PC-9 (cell line): Measurements from ENCODE around the gene MAEA. TPM values are rescaled to one million over a fixed set of nuclear protein-coding genes. Genes with fewer than 3 reads are reported as not detected.

Experiments used
- BruUV-seq: library from RNA; stranded (reverse); fragments of 400-500 nt; replicated peaks from 2 replicates; lab custom pipeline; 2021; lab: Mats Ljungman, UMichigan
- CTCF ChIA-PET: fragments of 300-600 bp; sonication (Branson Sonifier 250); formaldehyde crosslinking; loops from one replicate; lab custom pipeline; 2022; ENCODE audit warnings: antibody characterized with exemption; lab: Charles Lee
- POLR2A ChIA-PET: fragments of 300-600 bp; sonication (Branson Sonifier 250); formaldehyde crosslinking; loops from one replicate; lab custom pipeline; 2022; ENCODE audit warnings: antibody characterized with exemption; ENCODE audit not compliant: unreplicated experiment; lab: Charles Lee
- DNase-seq, 2 experiments: peaks; one replicate each; pipeline versions ENCODE4 v3.0.0 to v3.0.0-alpha.2; 2015 to 2022; ENCODE audit warnings: mixed read lengths in 1 of 2
- H2AFZ ChIP-seq: fragments of 200-600 bp; sonication (generic); 2 replicates; pipeline ENCODE4 v1.8.1; 2017; ENCODE audit warnings: antibody characterized with exemption
- H3F3A ChIP-seq: fragments of 200-600 bp; sonication (generic); 2 replicates; pipeline ENCODE4 v1.8.1; 2017; ENCODE audit warnings: antibody characterized with exemption, mild to moderate bottlenecking, low read depth; ENCODE audit not compliant: insufficient read depth
- H3K27ac ChIP-seq: fragments of 200-600 bp; sonication (generic); 2 replicates; pipeline ENCODE4 v1.6.1; 2016; ENCODE audit warnings: mixed run types
- H3K27me3 ChIP-seq: fragments of 200-600 bp; sonication (generic); 2 replicates; pipeline ENCODE4 v1.6.1; 2016; ENCODE audit warnings: low read depth, mixed run types; ENCODE audit not compliant: insufficient read depth
- H3K36me3 ChIP-seq: fragments of 200-600 bp; sonication (generic); 2 replicates; pipeline ENCODE4 v1.6.1; 2016; ENCODE audit warnings: low read depth, mixed run types
- H3K4me1 ChIP-seq: fragments of 200-600 bp; sonication (generic); replicated peaks from 2 replicates; pipeline ENCODE4 v1.6.1; 2016; ENCODE audit warnings: mixed run types; ENCODE audit not compliant: insufficient read depth
- H3K4me2 ChIP-seq: fragments of 200-600 bp; sonication (generic); 2 replicates; pipeline ENCODE4 v1.6.1; 2017; ENCODE audit warnings: mixed run types
- H3K4me3 ChIP-seq: fragments of 200-600 bp; sonication (generic); 2 replicates; pipeline ENCODE4 v1.6.1; 2016; ENCODE audit warnings: mixed run types
- H3K79me2 ChIP-seq: fragments of 200-600 bp; sonication (generic); 2 replicates; pipeline ENCODE4 v1.6.1; 2017; ENCODE audit warnings: low read depth, mixed run types
- H3K9me2 ChIP-seq: fragments of 200-600 bp; sonication (generic); 2 replicates; pipeline ENCODE4 v1.8.1; 2017; ENCODE audit warnings: mild to moderate bottlenecking; ENCODE audit not compliant: insufficient read depth
- H3K9me3 ChIP-seq: fragments of 200-600 bp; sonication (generic); 2 replicates; pipeline ENCODE4 v1.8.1; 2016; ENCODE audit warnings: low read depth; ENCODE audit not compliant: insufficient read depth
- H4K20me1 ChIP-seq: fragments of 200-600 bp; sonication (generic); 2 replicates; pipeline ENCODE4 v1.8.1; 2017; ENCODE audit not compliant: insufficient read depth
- CTCF ChIP-seq: fragments of 200-600 bp; sonication (generic); conservative IDR thresholded peaks from 2 replicates; pipeline ENCODE4 v1.6.1; 2017; ENCODE audit warnings: mixed run types, antibody characterized with exemption, mild to moderate bottlenecking, moderate library complexity
- EZH2 ChIP-seq: fragments of 200-600 bp; sonication (generic); IDR thresholded peaks from 2 replicates; pipeline ENCODE4 v1.8.0; 2017; ENCODE audit warnings: antibody characterized with exemption, low read depth
- intact Hi-C: fragments of 100-400 bp; cut with micrococcal nuclease; formaldehyde crosslinking; loops from one replicate; pipeline ENCODE4 v1.10.0; 2022; ENCODE audit not compliant: unreplicated experiment
- total RNA-seq: library from RNA; stranded (reverse); gene quantifications from 2 replicates; pipeline ENCODE4 v1.2.3, GENCODE V29; 2021

The MAEA gene
- total RNA-seq, 1 experiment from 2014 or later = 79.4 TPM

GRCh38 chr4:1374706-1375045 lies 85.0 kb downstream of the MAEA start:
- Histone ChIP-seq H3K4me2 (no peak overlapping the region), H3K79me2 (no peaks in the 10 kb centered on the region), H3K27me3 (no peaks in the 10 kb centered on the region), H2AFZ (no peak overlapping the region), H3K4me3 (no peak overlapping the region), H3K9me2 (no peaks in the 10 kb centered on the region), H3K27ac (no peak overlapping the region), H3F3A (no peaks in the 10 kb centered on the region), H4K20me1 (no peaks in the 10 kb centered on the region), H3K9me3 (no peaks in the 10 kb centered on the region), H3K36me3 (no peaks in the 10 kb centered on the region), H3K4me1 (no peaks in the 10 kb centered on the region)
- BruUV-seq = no TSS peak
- CTCF ChIA-PET = no interaction called here
- intact Hi-C loops = no loop called here
- POLR2A ChIA-PET = no interaction called here
- no peak for DNase-seq
- TF ChIP-seq CTCF (no peak), EZH2 (no peak)

- no peaks in the 10 kb centered on the region for H3K27me3 ChIP-seq
- H3K4me2 ChIP-seq = no peak overlapping the region
- no peaks in the 10 kb centered on the region for H3K36me3 ChIP-seq
- no peak overlapping the region for H3K27ac ChIP-seq
- intact Hi-C loops = no loop called here
- H4K20me1 ChIP-seq = no peaks in the 10 kb centered on the region
- BruUV-seq = no TSS peak
- no peak for TF ChIP-seq CTCF
- no peak for TF ChIP-seq EZH2
- DNase-seq = no peak
- ChIA-PET CTCF (no interaction called here), POLR2A (no interaction called here)
- no peaks in the 10 kb centered on the region for H3K79me2 ChIP-seq
- no peak overlapping the region for H2AFZ ChIP-seq
- H3K9me2 ChIP-seq = no peaks in the 10 kb centered on the region
- H3F3A ChIP-seq = no peaks in the 10 kb centered on the region
- no peaks in the 10 kb centered on the region for H3K4me1 ChIP-seq
- no peaks in the 10 kb centered on the region for H3K9me3 ChIP-seq
- no peak overlapping the region for H3K4me3 ChIP-seq
Observed at GRCh38 chr4:1375051-1375721, 85.5 kb downstream of the MAEA start.

- POLR2A ChIA-PET = no interaction called here
- H3K36me3 ChIP-seq = no peaks in the 10 kb centered on the region
- TF ChIP-seq CTCF (no peak), EZH2 (no peak)
- intact Hi-C loops = no loop called here
- no peak overlapping the region for H2AFZ ChIP-seq
- H3K9me3 ChIP-seq = no peaks in the 10 kb centered on the region
- no peak overlapping the region for H3K27ac ChIP-seq
- no peaks in the 10 kb centered on the region for H3F3A ChIP-seq
- no peak for DNase-seq
- no peaks in the 10 kb centered on the region for H4K20me1 ChIP-seq
- CTCF ChIA-PET = no interaction called here
- H3K9me2 ChIP-seq = no peaks in the 10 kb centered on the region
- H3K4me1 ChIP-seq = no peaks in the 10 kb centered on the region
- no peaks in the 10 kb centered on the region for H3K27me3 ChIP-seq
- no peaks in the 10 kb centered on the region for H3K79me2 ChIP-seq
- no peak overlapping the region for H3K4me3 ChIP-seq
- no peak overlapping the region for H3K4me2 ChIP-seq
- BruUV-seq = no TSS peak
Observed at GRCh38 chr4:1375761-1376322, 86.2 kb downstream of the MAEA start.
